H9 (cell line): ENCODE results near the gene TSTD2. TPM values are rescaled to one million over a fixed set of nuclear protein-coding genes. Genes with fewer than 3 reads are reported as not detected.

Experiments used
- DNase-seq: peaks from one replicate; pipeline ENCODE4 v3.0.0-alpha.2; 2017
- H2AFZ ChIP-seq: one replicate; pipeline ENCODE4 v1.6.1; 2013; ENCODE audit warnings: mild to moderate bottlenecking, low read length, control low read depth, moderate library complexity
- H2AK5ac ChIP-seq: 2 replicates; pipeline ENCODE4 v1.6.1; 2013; ENCODE audit warnings: low read length, control low read depth, mixed read lengths; ENCODE audit not compliant: insufficient read length
- H2BK120ac ChIP-seq: one replicate; pipeline ENCODE4 v1.6.1; 2013; ENCODE audit warnings: low read depth, mild to moderate bottlenecking, low read length, control low read depth, inconsistent platforms; ENCODE audit not compliant: poor library complexity, severe bottlenecking
- H2BK12ac ChIP-seq: 2 replicates; pipeline ENCODE4 v1.6.1; 2013; ENCODE audit warnings: low read length, control low read depth, mixed read lengths, low read depth; ENCODE audit not compliant: insufficient read length
- H2BK15ac ChIP-seq: 2 replicates; pipeline ENCODE4 v1.6.1; 2013; ENCODE audit warnings: low read depth, low read length, control low read depth
- H2BK20ac ChIP-seq: one replicate; pipeline ENCODE4 v1.6.1; 2013; ENCODE audit warnings: low read depth, mild to moderate bottlenecking, low read length, control low read depth, inconsistent platforms; ENCODE audit not compliant: poor library complexity, severe bottlenecking
- H2BK5ac ChIP-seq: 2 replicates; pipeline ENCODE4 v1.6.1; 2013; ENCODE audit warnings: low read length, control low read depth, mixed read lengths; ENCODE audit not compliant: insufficient read length
- H3K14ac ChIP-seq: 2 replicates; pipeline ENCODE4 v1.6.1; 2013; ENCODE audit warnings: low read length, control low read depth; ENCODE audit not compliant: insufficient read depth
- H3K18ac ChIP-seq: 2 replicates; pipeline ENCODE4 v1.6.1; 2013; ENCODE audit warnings: low read depth, mild to moderate bottlenecking, mixed read lengths, low read length, control low read depth; ENCODE audit not compliant: insufficient read length
- H3K23ac ChIP-seq: 2 replicates; pipeline ENCODE4 v1.6.1; 2013; ENCODE audit warnings: low read length, control low read depth, mixed read lengths, low read depth; ENCODE audit not compliant: insufficient read length
- H3K23me2 ChIP-seq: 2 replicates; pipeline ENCODE4 v1.6.1; 2013; ENCODE audit warnings: low read depth, mild to moderate bottlenecking, mixed read lengths, low read length, control low read depth; ENCODE audit not compliant: insufficient read length, poor library complexity, severe bottlenecking
- H3K27ac ChIP-seq: 2 replicates; pipeline ENCODE4 v1.5.1; 2013; ENCODE audit warnings: low read length, control low read depth, mixed read lengths, low read depth; ENCODE audit not compliant: insufficient read length
- H3K27me3 ChIP-seq: 2 replicates; pipeline ENCODE4 v1.6.1; 2013; ENCODE audit warnings: low read length, control low read depth, inconsistent platforms; ENCODE audit not compliant: insufficient read depth
- H3K4ac ChIP-seq: 2 replicates; pipeline ENCODE4 v1.6.1; 2013; ENCODE audit warnings: low read depth, mild to moderate bottlenecking, control low read depth, inconsistent platforms, low read length, moderate library complexity
- H3K4me1 ChIP-seq: 2 replicates; pipeline ENCODE4 v1.6.1; 2013; ENCODE audit warnings: low read length, control low read depth, inconsistent platforms; ENCODE audit not compliant: insufficient read depth
- H3K4me2 ChIP-seq: 2 replicates; pipeline ENCODE4 v1.6.1; 2013; ENCODE audit warnings: low read length, control low read depth, mixed read lengths; ENCODE audit not compliant: insufficient read length, insufficient read depth
- H3K56ac ChIP-seq: 2 replicates; pipeline ENCODE4 v1.6.1; 2013; ENCODE audit warnings: low read depth, mild to moderate bottlenecking, mixed read lengths, low read length, control low read depth; ENCODE audit not compliant: insufficient read length
- H3K79me1 ChIP-seq: 2 replicates; pipeline ENCODE4 v1.6.1; 2013; ENCODE audit warnings: low read depth, mild to moderate bottlenecking, moderate library complexity, low read length, control low read depth, inconsistent platforms; ENCODE audit not compliant: insufficient read depth, poor library complexity, severe bottlenecking
- H3K79me2 ChIP-seq: 2 replicates; pipeline ENCODE4 v1.6.1; 2013; ENCODE audit warnings: low read length, control low read depth, inconsistent platforms; ENCODE audit not compliant: insufficient read depth
- H3K9ac ChIP-seq: 2 replicates; pipeline ENCODE4 v1.6.1; 2013; ENCODE audit warnings: low read length, control low read depth, mixed read lengths; ENCODE audit not compliant: insufficient read length; ENCODE audit errors: extremely low read depth
- H3K9me3 ChIP-seq: one replicate; pipeline ENCODE4 v1.6.1; 2013; ENCODE audit warnings: low read depth, low read length, inconsistent platforms; ENCODE audit not compliant: control insufficient read depth
- H3T11ph ChIP-seq: one replicate; pipeline ENCODE4 v1.6.1; 2013; ENCODE audit warnings: mild to moderate bottlenecking, low read length, control low read depth, inconsistent platforms
- H4K20me1 ChIP-seq: one replicate; pipeline ENCODE4 v1.6.1; 2013; ENCODE audit not compliant: control insufficient read depth, insufficient read length, insufficient read depth
- H4K5ac ChIP-seq: 2 replicates; pipeline ENCODE4 v1.6.1; 2013; ENCODE audit warnings: low read depth, mild to moderate bottlenecking, mixed read lengths, low read length, control low read depth; ENCODE audit not compliant: insufficient read length
- H4K8ac ChIP-seq: replicated peaks from 2 replicates; pipeline ENCODE4 v1.6.1; 2013; ENCODE audit warnings: low read length, control low read depth, mixed read lengths, low read depth; ENCODE audit not compliant: insufficient read length
- H4K91ac ChIP-seq: 2 replicates; pipeline ENCODE4 v1.6.1; 2013; ENCODE audit warnings: low read depth, mild to moderate bottlenecking, moderate library complexity, mixed read lengths, low read length, control low read depth; ENCODE audit not compliant: insufficient read length
- H3K27ac Mint-ChIP-seq, 3 experiments: 2 replicates in 2 of 3; 3 replicates in 1 of 3; pipeline ENCODE4 v1.8.0; 2020 to 2021; ENCODE audit warnings: mixed read lengths in 3 of 3, mild to moderate bottlenecking in 1 of 3, moderate library complexity in 1 of 3
- H3K27me3 Mint-ChIP-seq: 2 replicates; pipeline ENCODE4 v1.8.0; 2021; ENCODE audit warnings: low read depth, mild to moderate bottlenecking, moderate library complexity, mixed read lengths
- H3K36me3 Mint-ChIP-seq, 3 experiments: 2 replicates in 2 of 3; 3 replicates in 1 of 3; pipeline ENCODE4 v1.8.0; 2020 to 2021; ENCODE audit warnings: low read depth in 3 of 3, mixed read lengths in 3 of 3; ENCODE audit not compliant: insufficient read depth in 1 of 3
- H3K4me1 Mint-ChIP-seq, 2 experiments: 2 replicates each; pipeline ENCODE4 v1.8.0; 2020; ENCODE audit warnings: mixed read lengths in 2 of 2
- H3K4me3 Mint-ChIP-seq, 2 experiments: 2 replicates in 1 of 2; 3 replicates in 1 of 2; pipeline ENCODE4 v1.8.0; 2020 to 2021; ENCODE audit warnings: mild to moderate bottlenecking in 2 of 2, mixed read lengths in 2 of 2, moderate library complexity in 1 of 2
- H3K9me3 Mint-ChIP-seq, 2 experiments: 2 replicates in 1 of 2; 3 replicates in 1 of 2; pipeline ENCODE4 v1.8.0; 2020; ENCODE audit warnings: mild to moderate bottlenecking in 2 of 2, mixed read lengths in 2 of 2, moderate library complexity in 1 of 2
- CTCF ChIP-seq: fragments of 200-600 bp; sonication (generic); conservative IDR thresholded peaks from 3 replicates; pipeline ENCODE4 v1.8.0; 2021; ENCODE audit warnings: antibody characterized with exemption, mild to moderate bottlenecking
- WGBS: extraction: QIAGEN DNeasy Blood & Tissue Kit; methylation state at CpG from one replicate; pipeline ENCODE4 v1.1.7; 2013; ENCODE audit warnings: missing lambda C conversion rate, low lambda C conversion rate, mixed read lengths; ENCODE audit not compliant: insufficient read length; ENCODE audit errors: extremely low coverage; 5-methylcytosine and 5-hydroxymethylcytosine counted together
- total RNA-seq: library from RNA; stranded (reverse); gene quantifications from 2 replicates; pipeline ENCODE4 v1.2.1, GENCODE V29; 2021

Gene TSTD2
- total RNA-seq, 1 experiment from 2014 or later: 23.5 TPM

DNA sequence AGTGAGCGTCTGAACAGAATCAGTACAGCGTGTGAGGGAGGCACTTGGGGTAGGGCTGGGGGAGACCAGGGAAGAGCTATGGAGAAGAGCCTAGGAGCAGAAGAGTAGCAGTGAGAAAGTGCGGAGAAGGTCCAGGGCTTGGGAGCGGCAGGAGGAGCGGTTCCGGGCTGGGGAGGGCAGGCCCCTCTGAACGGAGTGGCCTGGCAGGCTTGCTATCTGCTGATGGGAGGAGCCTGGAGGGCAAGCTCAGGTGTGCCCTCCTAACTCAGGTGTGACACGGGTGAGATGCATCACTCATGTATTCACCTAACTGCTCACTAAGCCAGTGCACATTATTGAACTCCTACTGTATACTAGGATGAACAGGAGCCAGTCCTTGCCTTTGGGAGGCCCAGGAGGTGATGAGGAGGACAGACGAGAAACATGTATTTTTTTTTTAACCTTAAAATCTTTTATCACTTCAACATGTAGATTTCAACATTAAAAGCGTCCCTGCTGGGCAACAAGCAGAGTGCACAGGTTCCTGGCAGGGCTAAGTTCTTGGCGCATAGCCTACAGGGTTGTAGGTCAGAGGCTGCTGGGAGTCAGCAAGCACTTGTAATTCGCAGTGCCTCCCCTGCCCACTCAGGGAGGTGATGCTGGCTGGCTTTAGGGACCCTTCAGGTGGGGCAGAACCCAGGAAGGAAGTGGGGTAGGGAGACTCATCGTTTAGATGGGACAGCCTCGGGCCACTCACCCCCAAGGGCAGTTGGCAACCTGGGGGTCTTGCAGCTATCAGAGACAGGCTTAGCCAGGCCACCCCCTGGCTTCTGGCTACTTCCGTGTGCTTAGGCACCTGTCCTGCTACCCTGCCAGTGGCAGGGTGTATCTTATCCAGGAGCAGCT is 76.2 kb downstream of the TSTD2 start:
- H3K27me3 ChIP-seq: no peaks in the 10 kb centered on the region
- Mint-ChIP-seq H3K27ac (no peak overlapping the region), H3K4me3 (no peak overlapping the region), H3K27me3 (peaks cover 3% of the 10 kb centered on the region), H3K9me3 (no peaks in the 10 kb centered on the region), H3K36me3 (no peaks in the 10 kb centered on the region), H3K4me1 (peaks cover 24 to 28% of the 10 kb centered on the region in 2 experiments)
- no peak for TF ChIP-seq CTCF
- H2BK20ac ChIP-seq: no peak overlapping the region
- no peak overlapping the region for H2BK5ac ChIP-seq
- H3K79me1 ChIP-seq: no peaks in the 10 kb centered on the region
- no CpG with 5 or more reads among the region's 15 CpGs for WGBS
- no peaks in the 10 kb centered on the region for H4K20me1 ChIP-seq
- no peak overlapping the region for H4K5ac ChIP-seq
- no peak overlapping the region for H3K56ac ChIP-seq
- no peaks in the 10 kb centered on the region for H3K9me3 ChIP-seq
- no peak overlapping the region; the same call in 1 of the 2 replicates for H3K14ac ChIP-seq
- H3K18ac ChIP-seq: no peak overlapping the region
- no peak overlapping the region for H4K91ac ChIP-seq
- no peak overlapping the region for H3K9ac ChIP-seq
- no peak overlapping the region for H3T11ph ChIP-seq
- H2AFZ ChIP-seq: no peak overlapping the region
- H3K23me2 ChIP-seq: no peaks in the 10 kb centered on the region
- H2BK120ac ChIP-seq: no peak overlapping the region
- no peak overlapping the region for H2BK12ac ChIP-seq
- no peak for DNase-seq
- H3K4me1 ChIP-seq: 0 out of 2 replicates have a peak, but pooled peaks cover 7% of the 10 kb centered on the region
- no peaks in the 10 kb centered on the region for H3K79me2 ChIP-seq
- no peak overlapping the region for H2BK15ac ChIP-seq
- H3K4me2 ChIP-seq: no peak overlapping the region
- no peak overlapping the region for H3K27ac ChIP-seq
- H2AK5ac ChIP-seq: no peak overlapping the region
- no peak overlapping the region for H3K4ac ChIP-seq
- H4K8ac ChIP-seq: no peak overlapping the region
- H3K23ac ChIP-seq: no peak overlapping the region
